DND-41 (cell line): ENCODE measurements around the gene INSC.

Source experiments
- EZH2 ChIP-seq: IDR thresholded peaks from 3 replicates; pipeline ENCODE4 v1.6.1; 2012; ENCODE audit warnings: borderline replicate concordance, low read depth, mild to moderate bottlenecking, moderate library complexity, low read length, inconsistent platforms; ENCODE audit not compliant: severe bottlenecking
- TF ChIP-seq, protein P1 (sequence below): IDR thresholded peaks from 2 replicates; pipeline ENCODE4 v1.5.1; 2012; ENCODE audit warnings: borderline replicate concordance, low read length, moderate library complexity, mild to moderate bottlenecking; ENCODE audit not compliant: poor library complexity, severe bottlenecking; ENCODE audit errors: extremely low read depth

DNA sequence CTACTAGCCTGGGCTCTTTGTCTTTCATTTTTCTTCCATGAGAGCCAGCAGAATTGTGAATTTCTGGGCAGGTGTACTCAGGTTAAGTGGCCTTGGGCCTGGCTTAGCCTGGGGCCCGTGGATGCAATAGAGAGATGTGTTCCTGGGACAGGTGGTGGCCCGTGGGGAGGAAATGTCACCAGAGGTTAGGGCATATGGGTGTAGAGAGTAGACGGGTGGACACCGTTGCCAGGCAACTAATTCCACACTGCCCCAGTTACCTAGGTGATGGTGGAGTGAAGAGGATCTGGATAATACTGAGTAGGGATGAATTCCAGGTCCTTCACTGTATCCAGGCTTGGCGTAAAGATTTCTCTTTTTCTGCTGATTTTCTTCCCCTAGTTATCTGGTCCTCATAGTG lies 175.0 kb downstream of the INSC start:
- TF ChIP-seq, protein P1, sequence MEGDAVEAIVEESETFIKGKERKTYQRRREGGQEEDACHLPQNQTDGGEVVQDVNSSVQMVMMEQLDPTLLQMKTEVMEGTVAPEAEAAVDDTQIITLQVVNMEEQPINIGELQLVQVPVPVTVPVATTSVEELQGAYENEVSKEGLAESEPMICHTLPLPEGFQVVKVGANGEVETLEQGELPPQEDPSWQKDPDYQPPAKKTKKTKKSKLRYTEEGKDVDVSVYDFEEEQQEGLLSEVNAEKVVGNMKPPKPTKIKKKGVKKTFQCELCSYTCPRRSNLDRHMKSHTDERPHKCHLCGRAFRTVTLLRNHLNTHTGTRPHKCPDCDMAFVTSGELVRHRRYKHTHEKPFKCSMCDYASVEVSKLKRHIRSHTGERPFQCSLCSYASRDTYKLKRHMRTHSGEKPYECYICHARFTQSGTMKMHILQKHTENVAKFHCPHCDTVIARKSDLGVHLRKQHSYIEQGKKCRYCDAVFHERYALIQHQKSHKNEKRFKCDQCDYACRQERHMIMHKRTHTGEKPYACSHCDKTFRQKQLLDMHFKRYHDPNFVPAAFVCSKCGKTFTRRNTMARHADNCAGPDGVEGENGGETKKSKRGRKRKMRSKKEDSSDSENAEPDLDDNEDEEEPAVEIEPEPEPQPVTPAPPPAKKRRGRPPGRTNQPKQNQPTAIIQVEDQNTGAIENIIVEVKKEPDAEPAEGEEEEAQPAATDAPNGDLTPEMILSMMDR: no peak
- no peak for TF ChIP-seq EZH2
